ENCODE data around the gene PLAC8.
"Not testable (repeated sequence)": the region's sequence is repeated elsewhere in the genome, so short reads cannot be mapped to it uniquely, and the experiment has no call there.

The PLAC8 gene

GRCh38 chr4:83067058-83067639 lies 47.4 kb downstream of the PLAC8 start:
- no peak for DNase-seq (ENCODE audit: low read depth)

- no peak for DNase-seq (ENCODE audit: low read depth)
These were observed 49.3 kb downstream of the PLAC8 start for GRCh38 chr4:83065266-83065665.

DNA sequence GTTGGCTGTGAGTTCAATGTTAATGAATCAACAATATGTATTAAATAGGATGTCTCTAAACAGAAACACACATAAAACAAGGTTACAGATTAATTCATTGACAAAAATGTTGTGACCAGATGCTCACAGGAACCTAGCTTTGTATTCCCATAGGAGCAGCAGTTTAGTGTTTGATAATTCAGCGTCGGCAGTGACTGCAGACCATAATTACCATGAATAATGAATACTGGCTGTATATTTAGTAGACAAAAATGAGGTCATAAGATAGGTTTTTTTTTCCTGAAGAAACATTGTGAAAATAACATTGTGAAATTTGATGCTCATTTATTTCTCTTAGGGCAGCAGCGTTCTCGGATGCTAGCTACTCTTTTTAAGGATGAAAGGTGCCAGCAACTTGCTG lies 51.8 kb downstream of the PLAC8 start:
- DNase-seq (ENCODE audit: low read depth): no peak

- DNase-seq (ENCODE audit: low read depth): no peak
These were observed 59.6 kb downstream of the PLAC8 start for GRCh38 chr4:83054928-83055327.

DNA sequence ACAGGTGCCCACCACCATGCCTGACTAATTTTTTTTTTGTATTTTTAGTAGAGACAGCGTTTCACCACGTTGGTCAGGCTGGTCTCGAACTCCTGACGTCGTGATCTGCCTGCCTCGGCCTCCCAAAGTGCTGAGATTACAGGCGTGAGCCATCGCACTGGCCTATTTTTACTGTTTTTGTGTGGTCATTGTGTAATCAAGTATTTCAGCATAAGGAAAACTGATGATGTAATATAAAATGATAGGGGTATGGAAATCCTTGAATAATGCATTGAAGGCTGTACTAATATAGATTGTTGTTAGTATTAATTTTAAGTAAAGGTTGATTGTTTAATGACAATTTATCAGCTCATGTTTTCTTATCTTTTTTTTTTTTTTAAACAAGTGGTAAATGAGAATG lies 65.7 kb downstream of the PLAC8 start:
- not testable (repeated sequence) for DNase-seq (ENCODE audit: low read depth)

- DNase-seq (ENCODE audit: low read depth): no peak
These were observed 67.6 kb downstream of the PLAC8 start for GRCh38 chr4:83046693-83047473.

- no peak for DNase-seq (ENCODE audit: low read depth)
These were observed 70.6 kb downstream of the PLAC8 start for GRCh38 chr4:83043801-83044407.

DNA sequence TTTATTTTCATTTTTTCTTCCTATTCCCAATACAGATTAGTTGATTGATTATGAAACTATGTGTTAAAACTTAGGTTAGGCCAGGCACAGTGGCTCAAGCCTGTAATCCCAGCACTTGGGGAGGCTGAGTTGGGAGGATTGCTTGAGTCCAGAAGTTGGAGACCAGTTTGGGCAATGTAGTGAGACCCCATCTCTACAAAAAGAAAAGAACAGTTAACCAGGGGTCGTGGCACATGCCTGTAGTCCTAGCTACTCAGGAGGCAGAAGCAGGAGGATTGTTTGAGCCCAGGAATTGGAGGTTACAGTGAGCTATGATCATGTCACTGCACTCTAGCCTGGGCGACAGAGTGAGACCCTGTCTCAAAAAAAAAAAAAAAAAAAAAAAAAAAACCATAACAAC lies 71.4 kb downstream of the PLAC8 start:
- DNase-seq (ENCODE audit: low read depth): not testable (repeated sequence)

GRCh38 chr4:83040269-83040668 lies 74.3 kb downstream of the PLAC8 start:
- DNase-seq (ENCODE audit: low read depth): no peak
